A549 treated with Mapracorat at 1 μM for 4 hours (cell line): ENCODE data around the gene ACVR2A. TPM values are rescaled to one million over a fixed set of nuclear protein-coding genes. Genes with fewer than 3 reads are reported as not detected.

ENCODE experiments used
- total RNA-seq: library from RNA; stranded (reverse); fragments of 200-300 nt; extraction: Qiagen RNA extraction; gene quantifications from 5 replicates; pipeline ENCODE4 v1.2.3, GENCODE V29; 2022

Gene ACVR2A
- 2.8 to 4.6 TPM (median 3.7 TPM) in 5 replicates for total RNA-seq

DNA sequence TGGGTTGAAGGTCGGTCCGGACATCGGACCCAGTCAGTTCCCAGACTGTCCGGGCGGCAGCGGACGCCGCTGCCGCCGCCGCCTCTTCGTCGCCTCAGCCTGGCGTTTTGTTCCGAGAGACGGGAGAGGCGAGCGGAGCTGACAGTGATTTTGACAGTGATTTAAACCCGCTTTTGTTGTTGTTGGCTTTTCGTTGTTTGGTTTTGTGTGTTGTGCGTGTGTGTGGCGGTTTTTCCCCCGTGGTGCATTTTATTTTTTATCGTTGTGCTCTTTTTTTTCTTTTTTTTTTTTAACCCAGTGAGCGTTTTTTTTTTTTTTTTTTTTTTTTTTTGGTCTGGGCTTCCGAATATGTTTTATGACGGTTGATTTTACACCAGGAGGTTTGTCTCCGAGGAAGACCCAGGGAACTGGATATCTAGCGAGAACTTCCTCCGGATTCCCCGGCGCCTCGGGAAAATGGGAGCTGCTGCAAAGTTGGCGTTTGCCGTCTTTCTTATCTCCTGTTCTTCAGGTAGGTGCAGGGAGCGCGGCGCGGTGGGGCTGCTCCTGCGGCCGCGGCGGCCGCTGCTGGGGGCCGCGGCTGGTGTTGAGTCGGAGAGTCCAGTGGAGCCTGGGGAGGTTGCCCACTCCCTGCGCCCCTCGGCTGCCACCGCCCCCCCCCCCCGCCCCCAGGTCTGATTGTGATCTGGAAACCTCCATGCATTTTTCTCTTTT, at the start of gene ACVR2A:
Gene ACVR2A, plus strand, starts transcription at position 333 of the 714 bp plus-strand sequence. Its CDS starts 124 bp downstream, at position 457.

Other genes with a start within 250 kb of the ACVR2A start
- gene ORC4, start 175.7 kb downstream of the ACVR2A start, total RNA-seq = 29.8 to 34.0 TPM (median 32.4 TPM) in 5 replicates
- gene MBD5, start 176.1 kb downstream of the ACVR2A start, total RNA-seq = 4.5 to 7.3 TPM (median 5.2 TPM) in 5 replicates